C4-2B (cell line): ENCODE measurements around the gene ZCRB1.

Source experiments
- H3K27ac ChIP-seq: fragments of 450-650 bp; 2 replicates; pipeline ENCODE4 v1.5.1; 2017
- ZFX ChIP-seq: fragments of 450-650 bp; IDR thresholded peaks from 2 replicates; pipeline ENCODE4 v1.6.1; 2017
- TF ChIP-seq, protein P1 (sequence below): fragments of 450-650 bp; conservative IDR thresholded peaks from 2 replicates; pipeline ENCODE4 v1.5.1; 2017; ENCODE audit warnings: mild to moderate bottlenecking

The ZCRB1 gene, protein sequence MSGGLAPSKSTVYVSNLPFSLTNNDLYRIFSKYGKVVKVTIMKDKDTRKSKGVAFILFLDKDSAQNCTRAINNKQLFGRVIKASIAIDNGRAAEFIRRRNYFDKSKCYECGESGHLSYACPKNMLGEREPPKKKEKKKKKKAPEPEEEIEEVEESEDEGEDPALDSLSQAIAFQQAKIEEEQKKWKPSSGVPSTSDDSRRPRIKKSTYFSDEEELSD

DNA sequence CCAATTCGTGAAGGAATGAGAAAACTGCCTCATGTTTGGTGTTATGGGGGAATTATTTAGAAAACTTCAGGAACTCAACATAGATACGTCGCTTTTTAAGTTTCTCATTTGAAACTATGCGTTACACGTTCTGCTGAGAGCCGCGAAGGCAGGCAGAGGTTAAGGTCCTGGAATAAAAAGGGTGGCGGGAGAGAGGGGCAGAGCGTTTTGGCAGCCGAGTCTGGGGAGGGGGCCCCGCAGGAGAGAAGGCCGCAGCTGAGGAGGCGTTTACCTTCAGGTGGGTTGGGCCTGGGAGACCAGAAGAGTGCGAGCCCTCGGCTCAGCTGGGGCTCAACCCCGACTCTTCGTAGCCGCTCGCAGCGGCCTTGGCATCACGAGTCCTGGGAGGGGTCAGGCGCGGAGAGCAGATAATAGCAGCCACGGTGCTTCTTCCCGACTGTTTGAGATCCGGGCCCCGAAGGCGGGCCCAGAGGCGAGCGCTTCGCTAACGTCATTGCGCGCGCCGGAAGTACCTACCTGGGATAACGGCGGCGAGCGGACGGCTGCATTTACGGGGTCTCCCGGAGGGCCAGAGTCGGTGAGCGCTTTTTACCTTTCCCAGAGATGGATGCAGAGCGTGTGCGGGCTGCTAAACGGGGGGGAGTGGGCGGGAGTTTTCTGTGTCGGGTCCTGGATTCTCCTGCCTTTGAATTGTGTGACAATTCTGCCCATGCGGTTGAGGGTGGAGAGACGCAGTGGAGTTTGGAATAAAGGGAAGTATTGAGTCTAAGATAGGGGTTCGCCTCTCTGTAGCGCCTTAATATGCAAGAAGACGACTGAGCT lies at the start of gene ZCRB1, which contains the start of gene PPHLN1:
TSS of gene ZCRB1 (minus strand) at position 442 of the 822 bp plus-strand sequence. CDS start 1,992 bp downstream, outside the sequence.
TSS of gene PPHLN1 (plus strand) at position 515 of the 822 bp plus-strand sequence. CDS start 9,736 bp downstream, outside the sequence.
- H3K27ac ChIP-seq: peak within 1 kb of the TSS; percentile 80
- TF ChIP-seq, protein P1, sequence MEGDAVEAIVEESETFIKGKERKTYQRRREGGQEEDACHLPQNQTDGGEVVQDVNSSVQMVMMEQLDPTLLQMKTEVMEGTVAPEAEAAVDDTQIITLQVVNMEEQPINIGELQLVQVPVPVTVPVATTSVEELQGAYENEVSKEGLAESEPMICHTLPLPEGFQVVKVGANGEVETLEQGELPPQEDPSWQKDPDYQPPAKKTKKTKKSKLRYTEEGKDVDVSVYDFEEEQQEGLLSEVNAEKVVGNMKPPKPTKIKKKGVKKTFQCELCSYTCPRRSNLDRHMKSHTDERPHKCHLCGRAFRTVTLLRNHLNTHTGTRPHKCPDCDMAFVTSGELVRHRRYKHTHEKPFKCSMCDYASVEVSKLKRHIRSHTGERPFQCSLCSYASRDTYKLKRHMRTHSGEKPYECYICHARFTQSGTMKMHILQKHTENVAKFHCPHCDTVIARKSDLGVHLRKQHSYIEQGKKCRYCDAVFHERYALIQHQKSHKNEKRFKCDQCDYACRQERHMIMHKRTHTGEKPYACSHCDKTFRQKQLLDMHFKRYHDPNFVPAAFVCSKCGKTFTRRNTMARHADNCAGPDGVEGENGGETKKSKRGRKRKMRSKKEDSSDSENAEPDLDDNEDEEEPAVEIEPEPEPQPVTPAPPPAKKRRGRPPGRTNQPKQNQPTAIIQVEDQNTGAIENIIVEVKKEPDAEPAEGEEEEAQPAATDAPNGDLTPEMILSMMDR: no peak
- peak; percentile 83 for TF ChIP-seq ZFX

DNA sequence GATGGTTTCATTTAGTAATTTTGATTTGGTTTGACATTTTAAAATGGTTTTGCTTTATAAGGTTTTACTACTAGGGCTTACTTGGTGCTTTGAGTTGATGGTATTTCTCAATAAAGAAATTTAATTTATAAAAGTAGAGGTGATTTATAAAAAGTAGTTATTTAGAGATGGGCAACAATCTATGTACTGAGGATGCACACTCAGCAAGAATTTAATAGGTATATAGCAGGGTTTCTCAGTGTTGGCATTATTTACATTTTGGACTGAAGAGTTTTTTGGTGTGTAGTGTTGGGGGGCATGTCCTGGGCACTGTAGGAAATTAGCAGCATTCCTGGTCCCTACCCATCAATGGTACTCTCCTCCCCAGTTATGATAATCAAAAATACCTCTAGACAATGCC lies 47.8 kb upstream of the ZCRB1 start:
- no peak overlapping the region for H3K27ac ChIP-seq
- TF ChIP-seq, protein P1: no peak
- no peak for TF ChIP-seq ZFX

DNA sequence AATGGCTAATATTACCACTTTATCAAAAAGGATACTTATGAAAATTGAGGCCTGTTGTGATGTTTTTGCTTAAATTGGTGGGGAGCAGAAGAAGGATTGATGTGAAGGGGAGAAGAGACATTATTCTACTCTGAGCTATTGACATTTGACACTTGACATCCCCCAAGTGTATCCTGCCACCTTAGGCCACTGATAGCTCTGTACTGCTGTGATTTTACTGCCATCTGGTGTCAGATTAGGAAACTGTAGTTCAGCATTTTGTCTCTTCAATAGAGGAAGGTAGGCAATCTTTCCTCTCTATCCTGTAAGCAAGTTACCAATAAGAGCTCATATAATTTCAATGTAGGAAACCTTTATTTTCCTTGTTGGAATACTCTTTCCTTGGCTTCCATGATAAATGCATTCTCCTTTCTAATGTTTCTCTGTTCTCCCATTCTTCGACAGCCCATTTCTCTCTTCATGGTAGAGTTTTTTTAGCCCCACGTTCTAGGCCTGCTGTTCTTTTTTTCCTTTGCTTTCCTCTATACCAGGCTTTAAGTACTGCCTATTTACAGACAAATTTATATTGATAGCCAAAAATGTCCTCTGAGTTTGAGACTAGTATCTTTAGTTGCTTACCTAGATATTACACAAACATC lies 46.4 kb upstream of the ZCRB1 start:
- TF ChIP-seq ZFX: no peak
- TF ChIP-seq, protein P1: peak; percentile 89
- H3K27ac ChIP-seq: no peak overlapping the region

DNA sequence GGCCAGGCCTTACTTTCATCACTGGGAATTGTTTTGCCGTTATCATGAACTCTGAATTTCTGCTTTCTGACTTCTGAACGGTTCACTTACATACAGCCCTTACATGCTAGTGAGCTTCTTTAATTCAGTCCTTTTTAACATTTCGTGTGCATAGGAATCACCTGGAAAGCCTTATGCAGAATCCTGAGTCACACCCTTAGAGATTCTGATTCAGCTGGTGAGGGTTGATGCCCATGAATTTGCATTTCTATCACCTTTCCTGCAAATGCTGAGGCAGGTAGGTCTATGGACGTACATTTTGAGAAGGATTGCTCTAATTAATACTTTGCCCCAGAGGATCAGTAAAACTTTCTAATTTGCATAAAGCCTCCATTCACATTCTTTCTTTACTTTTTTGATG lies 44.1 kb upstream of the ZCRB1 start:
- TF ChIP-seq, protein P1: no peak
- TF ChIP-seq ZFX: no peak
- no peak overlapping the region for H3K27ac ChIP-seq

DNA sequence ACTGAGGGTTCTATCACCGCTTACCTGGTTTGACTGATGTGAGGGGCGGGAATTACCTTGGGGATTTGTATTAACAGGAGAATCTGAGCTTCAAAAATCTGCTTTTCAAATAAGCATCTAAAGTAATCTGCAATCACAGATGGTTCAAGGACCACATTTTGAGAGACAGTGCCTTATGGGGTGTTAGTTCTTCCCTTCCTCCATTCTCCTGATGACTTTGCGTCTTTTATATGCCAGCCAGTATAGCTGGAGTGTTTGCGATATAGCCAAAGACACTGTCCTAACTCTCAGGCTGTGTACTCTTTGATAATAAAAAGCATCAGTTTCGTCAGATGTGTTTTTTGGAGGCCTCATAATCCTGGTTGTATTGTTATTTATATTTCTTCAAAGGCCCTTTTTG lies 39.6 kb upstream of the ZCRB1 start:
- TF ChIP-seq, protein P1: no peak
- no peak for TF ChIP-seq ZFX
- no peak overlapping the region for H3K27ac ChIP-seq

DNA sequence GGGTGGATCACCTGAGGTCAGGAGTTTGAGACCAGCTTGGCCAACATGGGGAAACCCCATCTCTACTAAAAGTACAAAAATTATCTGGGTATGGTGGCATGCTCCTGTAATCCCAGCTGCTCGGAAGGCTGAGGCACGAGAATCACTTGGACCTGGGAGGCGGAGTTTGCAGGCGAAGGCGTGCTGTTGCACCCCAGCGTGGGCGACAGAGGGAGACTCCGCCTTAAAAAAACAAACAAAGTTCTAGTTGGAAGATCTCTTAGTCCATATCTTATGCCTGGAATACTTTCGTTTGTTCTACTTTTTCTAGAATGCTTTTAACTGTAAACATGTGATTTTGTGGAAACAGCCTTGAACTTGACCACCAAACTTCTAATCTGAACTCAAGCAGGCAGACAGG lies 38.8 kb upstream of the ZCRB1 start:
- no peak overlapping the region for H3K27ac ChIP-seq

More for the DNA sequence above, 38.8 kb upstream of the ZCRB1 start:
- TF ChIP-seq ZFX: no peak
- TF ChIP-seq, protein P1: no peak
